ENCODE results near the gene RPL11.
"Not testable (repeated sequence)": the region's sequence is repeated elsewhere in the genome, so short reads cannot be mapped to it uniquely, and the experiment has no call there.

Gene RPL11

GRCh38 chr1:23691499-23692307, at the start of gene RPL11:
Gene RPL11 (plus strand): TSS chr1:23691806. CDS start chr1:23691824, 18 bp downstream.
- peak; percentile 94 for DNase-seq

GRCh38 chr1:23643736-23644554, 47.7 kb upstream of the RPL11 start:
- DNase-seq, result no peak

GRCh38 chr1:23644555-23644866, 47.1 kb upstream of the RPL11 start:
- DNase-seq, result no peak

GRCh38 chr1:23645338-23645737, 46.3 kb upstream of the RPL11 start:
- DNase-seq, result no peak

DNA sequence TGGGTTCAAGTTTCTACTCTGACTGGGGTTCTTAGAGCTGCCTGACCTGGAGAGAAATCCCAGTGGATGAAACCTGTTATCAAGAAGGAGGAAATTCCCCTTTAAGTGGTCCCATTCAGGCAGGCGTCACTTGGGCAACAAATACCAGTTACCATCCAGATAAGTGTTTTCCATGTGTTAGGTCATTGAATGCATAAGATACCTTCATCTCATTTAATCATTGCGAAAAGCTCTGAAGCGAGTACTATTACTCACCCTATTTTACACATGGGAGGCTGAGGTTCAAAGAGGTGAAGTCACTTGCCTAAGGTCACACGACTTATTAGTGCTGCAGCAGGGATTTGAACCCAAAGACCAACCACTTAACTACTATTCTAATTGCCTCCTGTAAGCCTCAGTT, 45.5 kb upstream of the RPL11 start:
- DNase-seq, result no peak

DNA sequence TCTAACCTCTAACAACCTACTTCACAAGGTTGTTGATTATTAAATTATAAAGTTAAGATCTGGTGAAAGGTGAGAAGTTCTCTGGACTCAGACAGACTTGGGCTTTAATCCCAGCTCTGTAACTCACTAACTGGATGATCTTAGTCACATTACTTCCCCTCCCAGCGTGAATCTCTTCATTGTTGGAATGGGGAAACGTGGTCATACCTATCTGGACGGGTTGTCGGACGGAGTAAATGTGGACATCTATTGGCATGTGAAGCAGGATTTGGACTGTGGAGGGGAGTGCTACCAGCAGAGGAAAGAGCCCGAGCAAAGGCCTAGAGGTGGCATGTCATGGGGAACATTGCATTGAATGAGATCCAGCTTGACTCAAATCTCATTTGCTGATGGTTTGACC, 45.1 kb upstream of the RPL11 start:
- DNase-seq, result no peak

GRCh38 chr1:23648576-23648975, 43.0 kb upstream of the RPL11 start:
- no peak for DNase-seq

DNA sequence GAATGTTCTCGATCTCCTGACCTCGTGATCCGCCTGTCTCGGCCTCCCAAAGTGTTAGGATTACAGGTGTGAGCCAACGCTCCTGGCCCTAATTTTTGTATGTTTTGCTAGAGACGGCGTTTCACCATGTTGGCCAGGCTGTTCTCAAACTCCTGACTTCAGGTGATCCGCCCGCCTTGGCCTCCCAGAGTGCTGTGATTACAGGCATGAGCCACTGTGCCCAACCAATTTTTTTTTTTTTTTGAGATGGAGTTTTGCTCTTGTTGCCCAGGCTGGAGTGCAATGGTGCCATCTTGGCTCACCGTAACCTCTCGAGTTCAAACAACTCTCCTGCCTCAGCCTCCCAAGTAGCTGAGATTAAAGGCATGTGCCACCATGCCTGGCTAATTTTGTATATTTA, 42.4 kb upstream of the RPL11 start:
- DNase-seq, result not testable (repeated sequence)

- no peak for DNase-seq
These were observed 41.1 kb upstream of the RPL11 start for GRCh38 chr1:23650344-23650990.

DNA sequence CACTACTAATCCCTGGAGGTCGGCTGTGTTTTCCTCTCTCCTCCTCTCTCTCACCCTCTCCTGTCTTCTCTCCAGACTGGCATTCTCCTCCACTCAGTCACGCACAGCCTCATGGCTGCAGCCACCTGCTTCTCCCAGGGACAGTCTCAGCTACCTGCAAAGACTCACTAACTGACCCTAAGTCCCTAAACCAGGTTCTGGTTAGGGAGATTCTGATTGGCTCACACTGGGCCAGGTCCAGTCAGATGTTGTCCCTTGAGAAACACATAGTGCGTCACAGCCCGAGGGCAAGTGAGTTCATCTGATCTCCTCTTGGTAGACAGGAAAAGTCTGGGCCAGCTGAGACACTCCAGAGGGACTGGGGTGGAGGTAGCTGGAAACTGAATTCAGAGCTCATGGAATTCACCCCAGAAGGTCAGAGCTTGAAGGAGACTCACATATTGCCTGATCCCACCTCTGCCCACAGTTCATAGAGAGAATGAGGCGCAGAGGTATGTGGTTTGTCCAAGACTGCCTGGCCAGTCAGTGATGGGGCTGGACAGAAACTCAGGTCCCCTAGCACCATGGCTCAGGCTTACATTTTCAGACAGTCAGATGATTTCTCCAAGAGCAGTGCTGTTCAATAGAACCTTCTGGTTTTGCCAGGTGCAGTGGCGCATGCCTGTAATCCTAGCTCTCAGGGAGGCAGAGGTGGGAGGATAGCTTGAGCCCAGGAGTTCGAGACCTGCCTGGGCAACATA, 40.4 kb upstream of the RPL11 start:
- no peak for DNase-seq

GRCh38 chr1:23657659-23658275, 33.8 kb upstream of the RPL11 start:
- no peak for DNase-seq

DNA sequence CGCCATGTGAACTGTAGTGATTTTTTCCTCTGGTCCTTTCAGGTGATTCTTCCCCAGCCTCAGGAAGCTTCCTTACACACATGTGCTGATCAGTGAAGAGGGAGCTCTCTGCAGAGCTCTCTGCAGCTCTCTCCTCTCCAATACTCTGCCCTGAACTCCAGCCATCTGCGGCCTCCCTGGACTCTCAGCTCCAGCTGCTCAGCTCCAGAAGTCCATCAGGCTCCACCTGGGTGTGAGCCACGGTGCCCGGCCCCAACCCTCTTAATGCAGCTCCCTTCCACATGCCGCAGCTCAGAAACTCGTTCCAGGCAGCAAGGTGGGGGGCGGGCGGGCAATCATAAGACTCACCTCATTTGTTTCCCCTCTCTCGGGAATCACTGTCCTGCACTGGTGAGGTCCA, 30.9 kb upstream of the RPL11 start:
- no peak for DNase-seq

- no peak for DNase-seq
These were observed 29.7 kb upstream of the RPL11 start for GRCh38 chr1:23661887-23662286.

DNA sequence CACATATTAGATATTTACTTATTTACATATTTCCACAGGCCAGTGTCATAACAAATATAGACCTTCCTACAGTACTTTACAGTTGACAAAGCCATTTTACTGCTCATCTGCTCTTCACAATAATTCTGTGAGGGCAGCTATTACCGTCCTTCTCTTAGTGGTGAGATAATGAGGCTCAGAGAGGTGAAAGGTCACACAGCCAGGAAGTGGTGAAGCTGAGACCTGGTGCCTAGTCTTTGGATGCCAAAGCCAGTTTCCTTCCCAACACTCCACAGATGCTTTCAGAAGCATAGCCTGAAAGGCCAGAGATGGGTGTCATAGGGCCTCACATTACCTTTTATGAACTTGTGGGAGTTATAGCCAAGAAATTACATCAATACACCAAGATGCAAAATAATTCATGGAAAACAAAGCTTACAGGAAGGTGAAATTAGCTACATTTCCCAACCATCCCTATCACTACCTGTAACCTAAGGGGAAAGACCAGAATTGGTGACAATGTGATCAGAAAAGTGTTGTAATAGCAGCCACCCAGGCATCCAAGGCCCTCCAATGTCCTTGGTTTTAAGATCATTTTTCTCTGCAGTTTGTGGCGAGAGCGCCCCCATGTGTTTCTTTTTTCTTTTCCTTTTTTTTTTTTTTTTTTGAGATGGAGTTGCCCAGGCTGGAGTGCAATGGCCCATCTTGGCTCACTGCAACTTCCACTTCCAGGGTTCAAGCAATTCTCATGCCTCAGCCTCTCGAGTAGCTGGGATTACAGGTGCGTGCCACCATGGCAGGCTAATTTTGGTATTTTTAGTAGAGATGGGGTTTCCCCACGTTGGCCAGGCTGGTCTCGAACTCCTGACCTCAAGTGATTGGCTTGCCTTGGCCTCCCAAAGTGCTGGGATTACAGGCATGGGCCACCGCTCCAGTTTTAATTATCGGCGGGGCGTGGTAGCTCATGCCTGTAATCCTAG, 26.5 kb upstream of the RPL11 start:
- no peak for DNase-seq

DNA sequence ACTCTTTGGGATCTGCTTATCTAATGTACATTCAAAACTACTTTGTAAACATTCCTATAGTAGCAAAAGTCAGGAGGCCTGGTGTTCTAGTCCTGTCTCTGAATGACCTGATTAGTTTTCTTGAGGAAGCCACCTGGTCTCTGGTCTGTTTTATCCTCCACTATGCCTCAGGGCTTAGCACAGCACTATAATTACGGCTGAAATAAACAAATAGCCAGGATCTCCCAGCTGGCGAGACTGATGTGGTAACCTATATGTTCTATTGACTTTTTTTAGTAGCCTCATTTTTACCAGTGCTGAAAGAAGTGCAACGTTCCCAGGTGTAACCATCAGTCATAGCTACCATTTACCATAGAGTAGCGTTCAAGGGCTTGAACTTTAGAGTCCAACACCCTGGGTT, 24.2 kb upstream of the RPL11 start:
- DNase-seq, result no peak

GRCh38 chr1:23670709-23671108, 20.9 kb upstream of the RPL11 start:
- no peak for DNase-seq

GRCh38 chr1:23673086-23673813, 18.4 kb upstream of the RPL11 start:
- no peak for DNase-seq

DNA sequence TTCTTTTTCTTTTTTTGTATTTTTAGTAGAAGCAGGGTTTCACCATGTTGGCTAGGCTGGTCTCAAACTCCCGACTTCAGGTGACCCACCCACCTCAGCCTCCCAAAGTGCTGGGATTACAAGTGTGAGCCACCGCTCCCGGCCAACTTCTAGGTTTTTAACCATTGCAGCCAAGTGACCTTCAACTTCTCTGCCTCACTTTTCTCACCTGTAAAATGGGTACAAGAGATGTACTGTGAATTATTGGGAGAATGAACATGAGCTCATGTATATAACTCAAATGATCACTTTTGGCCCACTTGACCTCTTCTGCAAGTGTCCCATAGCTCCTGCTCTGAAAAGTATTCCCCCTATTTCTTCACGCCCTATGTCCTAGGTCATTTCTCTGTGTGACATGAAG, 11.8 kb upstream of the RPL11 start:
- no peak for DNase-seq

- DNase-seq, result no peak
These were observed 8.7 kb upstream of the RPL11 start for GRCh38 chr1:23682946-23683345.

DNA sequence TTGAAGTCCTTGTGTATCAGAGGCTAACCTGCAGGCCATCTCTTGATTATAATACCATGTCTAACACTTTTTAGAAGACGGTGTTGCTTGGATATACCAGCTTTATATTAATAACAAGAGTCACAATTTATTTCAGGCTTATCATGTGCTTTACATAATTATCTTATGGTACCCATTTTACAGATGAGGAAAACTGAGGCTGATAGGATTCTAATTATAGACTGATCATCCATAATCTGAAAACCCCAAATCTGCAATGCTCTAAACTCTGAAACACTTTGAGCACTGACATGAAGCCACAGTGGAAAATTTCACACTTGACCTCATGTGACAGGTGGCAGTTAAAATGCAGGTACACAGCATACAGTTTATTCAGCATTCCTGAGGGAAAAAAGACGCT, 7.2 kb upstream of the RPL11 start:
- DNase-seq, result no peak

- DNase-seq, result not testable (repeated sequence)
These were observed 6.4 kb upstream of the RPL11 start for GRCh38 chr1:23685197-23685596.

All from amniotic stem cell (primary cell).